Right ventricle myocardium inferior (tissue), 1 donor: Measurements from ENCODE around the gene CEP128. TPM values are rescaled to one million over a fixed set of nuclear protein-coding genes. Genes with fewer than 3 reads are reported as not detected.
A peak's percentile ranks its signal among the peaks of the same experiment; 100 is the strongest.

Experiments
- ATAC-seq: fragments of 200-7000 bp; cut with Tn5 transposase; one replicate; pipeline ENCODE4 v1.9.1; 2020; ENCODE audit warnings: mild to moderate bottlenecking, moderate library complexity
- DNase-seq: peaks from one replicate; pipeline ENCODE4 v3.0.0; 2021; ENCODE audit errors: missing footprints
- intact Hi-C: fragments of 100-400 bp; cut with DNase I; formaldehyde crosslinking; loops from one replicate; pipeline ENCODE4 v1.11.0; 2022
- total RNA-seq: library from RNA; stranded (reverse); fragmentation: NEBNext Ultra II Directional; extraction: Animal tissue kit (Norgen Biotek cat#: 25700); gene quantifications from one replicate; pipeline ENCODE4 v1.2.1, GENCODE V29; 2021
- donor health status: DM: no; HTN: yes; CAD: no; lungs with severe emphysema.

Gene CEP128
- total RNA-seq, 1 donor from 2014 or later: 3.5 TPM

DNA sequence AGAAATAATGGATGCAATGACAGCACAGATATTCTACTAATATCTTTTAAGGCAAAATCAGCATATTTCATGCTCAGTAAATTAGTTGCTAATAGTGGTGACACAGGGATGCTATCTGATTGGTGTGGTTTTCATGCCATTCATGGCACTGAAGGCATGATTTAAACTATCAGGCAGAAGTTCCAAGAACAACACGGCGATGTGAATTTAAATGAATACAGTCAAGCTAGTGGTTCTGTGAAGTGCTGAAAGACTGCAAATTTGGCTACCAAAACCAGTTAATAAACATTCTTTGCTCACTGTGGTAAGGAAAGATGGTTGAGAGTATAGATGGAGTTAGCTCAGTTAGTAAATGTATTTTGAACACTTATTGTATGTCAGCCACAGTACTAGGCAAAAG, 458.2 kb downstream of the CEP128 start:
- ATAC-seq: no peak
- intact Hi-C loops: no loop called here
- DNase-seq: no peak

DNA sequence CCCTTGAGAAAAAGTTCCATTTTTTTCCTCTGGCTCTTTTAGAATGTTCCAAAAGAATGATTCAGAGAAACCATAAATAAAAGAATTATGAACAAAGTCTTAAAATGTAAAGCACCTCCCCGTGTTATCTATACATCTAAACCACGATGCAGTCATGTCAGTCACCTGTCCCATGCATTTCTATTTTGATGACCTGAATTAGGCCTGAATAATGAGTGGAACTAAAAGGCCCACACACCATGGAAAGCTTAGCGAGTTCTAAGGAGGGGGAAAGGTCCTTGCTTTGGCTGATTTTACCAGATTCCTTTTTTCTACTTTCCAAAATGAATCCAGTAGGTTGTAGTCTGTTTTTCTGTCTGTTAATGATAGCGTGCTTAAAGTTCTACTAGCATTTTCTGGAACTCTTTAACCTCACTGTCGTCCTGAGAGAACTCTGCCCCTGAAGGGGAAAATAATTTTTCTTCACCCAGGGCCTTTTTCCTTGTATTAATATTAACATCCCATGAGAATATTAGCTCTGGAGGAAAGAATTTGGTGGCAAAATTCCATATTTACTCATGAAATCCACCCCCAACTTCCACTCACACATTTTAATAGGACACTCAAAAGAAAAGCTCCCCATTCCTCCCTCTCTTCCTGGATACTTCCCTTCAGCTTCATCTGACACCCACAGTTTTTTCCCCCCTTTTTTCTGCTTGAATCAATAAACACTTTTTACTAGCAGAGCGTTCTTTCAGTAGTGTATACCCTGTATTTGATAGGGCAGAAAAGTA, 464.0 kb downstream of the CEP128 start:
- intact Hi-C loops: no loop called here
- DNase-seq (no peak), ATAC-seq (peak; percentile 37)

DNA sequence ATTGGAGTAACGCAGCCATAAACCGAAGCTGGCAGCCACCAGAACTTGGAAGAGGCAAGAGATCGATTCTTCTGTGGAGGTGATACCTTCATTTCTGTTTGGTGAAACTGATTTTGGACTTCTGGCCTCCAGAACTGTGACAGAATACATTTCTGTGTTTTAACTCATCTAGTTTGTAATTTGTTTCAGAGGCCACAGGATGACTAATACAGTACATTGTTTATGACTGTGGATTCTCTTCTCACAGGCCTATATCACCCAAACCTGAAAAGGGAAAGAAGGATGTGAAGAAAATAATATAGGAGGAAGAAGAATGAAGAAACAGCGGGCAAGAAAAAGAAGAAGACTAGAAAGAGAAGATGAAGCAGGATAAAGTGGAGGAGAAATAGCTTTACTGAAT, 466.5 kb downstream of the CEP128 start:
- ATAC-seq (no peak), DNase-seq (no peak)
- intact Hi-C loops: no loop called here

DNA sequence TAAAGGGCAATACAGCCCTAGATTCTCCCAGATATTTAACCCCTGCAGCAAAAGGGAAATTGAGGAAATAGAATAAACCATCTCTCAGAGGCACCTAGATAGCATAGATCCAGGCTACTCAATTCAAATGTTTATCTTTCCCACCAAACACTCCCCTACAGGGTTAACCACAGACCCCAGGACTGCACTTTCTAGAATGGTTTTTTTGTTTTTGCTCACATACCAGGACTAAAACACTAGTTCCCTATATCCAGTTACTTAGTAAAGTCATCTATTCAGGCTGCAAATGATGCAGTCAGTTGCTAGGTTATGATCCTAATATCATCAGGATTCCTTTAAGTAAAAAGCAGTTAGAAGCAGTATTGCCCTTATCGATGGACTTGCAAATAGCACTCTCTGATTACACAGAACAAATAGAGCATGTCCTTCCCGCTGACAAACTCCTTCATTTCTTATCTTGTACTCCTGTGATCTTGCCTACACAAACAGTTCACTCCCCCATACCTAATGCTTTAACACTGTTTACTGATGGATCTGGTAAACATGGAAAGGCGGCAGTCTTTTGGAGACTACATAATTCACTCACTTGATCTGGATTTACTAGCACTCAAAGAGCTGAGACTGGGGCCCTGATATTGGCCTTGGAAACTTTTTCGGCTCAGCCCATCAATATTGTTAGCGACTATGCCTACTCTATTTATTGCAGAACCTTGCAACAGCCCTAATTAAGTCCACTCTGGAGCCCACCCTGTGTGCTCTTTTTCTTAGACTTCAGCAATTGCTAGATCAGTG, 473.0 kb downstream of the CEP128 start:
- intact Hi-C loops: no loop called here
- ATAC-seq (no peak), DNase-seq (no peak)

DNA sequence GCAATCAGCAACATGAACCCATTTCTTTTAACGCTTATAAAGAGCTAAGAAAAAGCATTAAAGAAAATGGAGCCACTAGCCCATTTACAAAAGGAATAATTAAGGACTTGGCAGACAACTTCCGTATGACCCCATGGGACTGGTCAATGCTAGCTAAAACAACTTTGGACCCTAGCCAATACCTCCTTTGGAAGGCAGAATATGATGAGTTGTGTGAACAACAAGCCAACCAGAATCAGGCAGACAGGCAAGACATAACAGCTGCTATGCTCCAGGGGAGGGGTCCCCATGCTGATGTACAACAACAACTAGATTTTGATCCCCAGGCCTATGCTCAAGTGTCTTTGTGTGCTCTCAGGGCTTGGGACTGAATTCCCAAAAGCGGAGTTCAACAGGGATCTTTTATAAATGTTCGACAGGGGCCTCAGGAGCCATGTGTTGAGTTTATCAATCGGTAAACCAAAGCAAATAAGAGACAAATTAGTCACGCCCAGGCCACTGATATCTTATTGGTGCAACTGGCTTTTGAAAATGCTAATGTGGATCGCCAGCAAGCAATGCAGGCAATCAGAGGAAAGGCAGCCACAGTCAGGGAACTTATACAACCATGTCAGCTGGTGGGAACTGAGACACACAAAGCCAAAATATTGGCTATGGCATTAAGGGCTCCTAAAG, 475.9 kb downstream of the CEP128 start:
- intact Hi-C loops: no loop called here

DNA sequence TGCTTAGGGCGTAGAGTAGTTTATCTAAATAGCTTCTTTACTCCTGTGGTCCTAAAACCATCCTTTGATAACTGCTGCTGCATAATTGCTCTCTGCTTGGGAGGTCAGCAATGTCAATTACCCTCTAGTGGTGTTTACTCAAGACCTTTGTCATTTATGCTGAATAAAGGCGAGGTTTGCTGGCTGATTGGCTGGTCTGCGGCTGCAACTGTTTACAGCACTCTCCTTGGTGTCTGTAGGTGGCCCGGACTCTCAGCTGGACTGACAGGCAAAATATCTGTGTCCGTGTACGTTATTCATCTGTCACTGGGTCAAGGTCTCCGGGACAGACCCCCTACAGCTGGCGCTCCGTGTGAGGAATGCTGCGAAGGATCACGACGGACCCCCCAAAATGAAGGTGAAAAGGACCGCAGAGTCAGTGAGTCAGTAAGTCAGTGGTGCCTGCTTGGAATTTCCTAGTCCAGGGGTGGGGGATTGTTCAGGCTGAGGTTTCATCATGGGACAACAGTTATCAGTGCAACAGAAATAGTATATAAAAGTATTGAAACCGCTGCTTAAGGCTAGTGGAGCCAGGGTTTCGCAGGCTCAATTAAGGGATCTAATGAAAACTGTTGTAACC, 476.9 kb downstream of the CEP128 start:
- ATAC-seq: no peak
- intact Hi-C loops: no loop called here

More for the DNA sequence above, 475.9 kb downstream of the CEP128 start:
- no peak for ATAC-seq
- no peak for DNase-seq

DNA sequence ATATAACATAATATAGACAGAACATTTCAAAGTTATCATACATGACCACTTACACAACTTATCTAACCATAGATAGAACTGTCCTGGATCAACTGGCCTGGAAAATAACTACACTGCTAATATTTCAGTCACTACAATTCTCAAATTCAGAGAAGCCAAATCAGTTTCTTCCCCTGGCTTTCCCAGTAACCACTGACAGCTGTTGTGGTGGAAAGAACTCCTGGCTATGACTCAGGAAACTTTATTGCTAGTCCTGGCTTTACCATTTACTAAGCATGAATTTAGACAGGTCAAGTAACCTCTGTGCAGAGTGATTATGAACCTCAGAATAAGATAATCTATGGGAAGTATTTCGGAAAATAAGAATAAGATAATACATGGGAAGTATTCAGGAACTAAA, 485.3 kb downstream of the CEP128 start:
- no peak for ATAC-seq
- intact Hi-C loops: no loop called here
- no peak for DNase-seq

More for the DNA sequence above, 476.9 kb downstream of the CEP128 start:
- DNase-seq: no peak

DNA sequence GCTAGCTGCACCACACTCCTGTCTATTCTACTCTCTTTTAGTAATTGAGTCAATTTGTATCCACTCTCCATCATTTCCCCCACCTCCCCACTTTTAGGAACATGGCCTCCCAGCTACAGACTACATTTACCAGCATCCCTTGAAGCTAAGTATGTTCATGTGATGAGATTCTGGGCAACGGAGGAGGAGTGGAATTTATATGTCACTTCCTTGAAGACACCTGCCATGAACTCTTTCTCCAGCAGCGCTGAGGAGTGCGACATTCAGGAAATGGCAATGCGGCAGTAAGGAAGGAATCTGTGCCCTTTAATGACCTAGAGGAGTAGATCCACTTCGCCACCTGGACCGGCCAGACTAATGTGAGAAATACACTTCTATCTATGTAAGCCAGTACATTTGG, 486.5 kb downstream of the CEP128 start:
- ATAC-seq (no peak), DNase-seq (no peak)
- intact Hi-C loops: no loop called here

DNA sequence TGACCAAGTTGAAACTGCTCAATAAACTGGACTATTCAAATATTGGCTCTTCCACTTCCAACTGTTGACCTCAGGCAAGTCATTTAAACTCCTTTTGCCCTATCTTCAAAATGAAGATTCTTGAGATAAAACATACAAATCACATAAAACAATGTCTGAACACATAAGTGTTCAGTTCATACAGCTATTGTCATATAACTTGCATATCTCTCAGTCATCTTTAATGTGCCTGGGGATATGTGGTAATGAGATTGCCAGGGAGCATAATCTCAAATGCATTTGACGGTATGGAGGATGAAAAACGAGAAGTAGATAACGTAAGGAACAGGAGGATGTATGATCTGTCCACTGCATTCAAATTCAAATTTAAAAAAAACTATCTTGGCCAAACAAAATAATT, 493.3 kb downstream of the CEP128 start:
- no peak for ATAC-seq
- intact Hi-C loops: no loop called here
- no peak for DNase-seq

DNA sequence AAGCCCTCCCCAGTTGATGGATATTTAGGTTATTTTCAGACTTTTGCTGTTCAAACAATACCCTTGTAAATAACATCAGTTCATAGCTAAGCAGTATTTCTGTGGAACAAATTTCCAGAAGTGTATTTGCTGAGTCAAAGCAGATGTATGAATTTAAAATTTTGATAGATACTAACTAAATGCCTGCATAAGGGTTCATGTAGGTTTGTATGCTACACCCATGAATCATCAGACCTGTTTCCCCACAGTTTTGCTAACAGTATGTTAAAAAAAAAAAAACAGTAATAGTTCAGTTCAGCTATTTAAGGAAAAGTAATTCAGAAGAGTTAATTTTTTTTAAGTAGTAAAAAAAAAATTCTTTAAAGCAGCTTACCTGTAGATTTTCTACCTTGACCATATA, 494.1 kb downstream of the CEP128 start:
- intact Hi-C loops: no loop called here
- DNase-seq (no peak), ATAC-seq (no peak)

Other genes with a start within 250 kb of the CEP128 start
- not detected for gene TSHR, start 13.9 kb upstream of the CEP128 start, total RNA-seq